Cardiac atrium fibroblast (primary cell): Measurements from ENCODE around the gene CFAP141. TPM values are rescaled to one million over a fixed set of nuclear protein-coding genes. Genes with fewer than 3 reads are reported as not detected.

Experiments
- total RNA-seq: library from RNA; depleted of rRNA; stranded (reverse); fragments of >200 nt; gene quantifications from 2 replicates; pipeline ENCODE4 v1.2.3, GENCODE V29; 2015

The CFAP141 gene
- total RNA-seq, result not detected in 2 replicates

GRCh38 chr1:154206196-154206595 is at the start of gene CFAP141:
CFAP141 (minus strand) TSS chr1:154206333; CDS start chr1:154206307, 26 bp downstream.

GRCh38 chr1:154220071-154220969 is 14.2 kb upstream of the CFAP141 start, which contains the start of gene UBAP2L:
UBAP2L (plus strand) TSS chr1:154220955; CDS start chr1:154225124, 4,169 bp downstream.

GRCh38 chr1:154191990-154192461 is 14.1 kb downstream of the CFAP141 start, which contains the start of gene TPM3:
TPM3 (minus strand) TSS chr1:154192100; CDS start chr1:154192018, 82 bp downstream.

GRCh38 chr1:154154534-154155191 is 51.5 kb downstream of the CFAP141 start, which contains the start of gene NUP210L:
NUP210L (minus strand) TSS chr1:154155073.

Other genes with a start within 250 kb of the CFAP141 start
- 7.2 and 13.1 TPM in 2 replicates for gene CRTC2, start 247.7 kb downstream of the CFAP141 start, total RNA-seq
- gene SLC39A1, start 242.8 kb downstream of the CFAP141 start, total RNA-seq, result 91.7 and 96.9 TPM in 2 replicates
- gene CREB3L4, start 238.4 kb downstream of the CFAP141 start, total RNA-seq, result 1.8 and 2.9 TPM in 2 replicates
- 208 and 220 TPM in 2 replicates for gene JTB, start 228.7 kb downstream of the CFAP141 start, total RNA-seq
- gene RAB13, start 220.0 kb downstream of the CFAP141 start, total RNA-seq, result 52.4 and 54.3 TPM in 2 replicates
- gene RPS27, start 215.6 kb downstream of the CFAP141 start, total RNA-seq, result 2,395 and 2,737 TPM in 2 replicates
- gene NUP210L, start 51.3 kb downstream of the CFAP141 start, total RNA-seq, result not detected in 2 replicates
- 447 and 499 TPM in 2 replicates for gene TPM3, start 14.2 kb downstream of the CFAP141 start, total RNA-seq
- 76.2 and 78.2 TPM in 2 replicates for gene UBAP2L, start 14.6 kb upstream of the CFAP141 start, total RNA-seq
- gene HAX1, start 66.3 kb upstream of the CFAP141 start, total RNA-seq, result 112 and 131 TPM in 2 replicates
- not detected in 2 replicates for gene AQP10, start 114.8 kb upstream of the CFAP141 start, total RNA-seq
- 64.4 and 93.8 TPM in 2 replicates for gene ATP8B2, start 119.2 kb upstream of the CFAP141 start, total RNA-seq
- gene IL6R, start 199.0 kb upstream of the CFAP141 start, total RNA-seq, result 5.6 and 7.5 TPM in 2 replicates